GM18507 (cell line): ENCODE data around the gene MARCHF10.

Experiments used
- DNase-seq: peaks from one replicate; pipeline ENCODE4 v3.0.0; 2011; ENCODE audit warnings: low read depth; ENCODE audit not compliant: insufficient read length; ENCODE audit errors: extremely low spot score
- FAIRE-seq: peaks from 2 replicates; lab custom pipeline; 2011; peaks lifted over from hg19 to GRCh38; lab: Jason Lieb, UNC

MARCHF10 gene

DNA sequence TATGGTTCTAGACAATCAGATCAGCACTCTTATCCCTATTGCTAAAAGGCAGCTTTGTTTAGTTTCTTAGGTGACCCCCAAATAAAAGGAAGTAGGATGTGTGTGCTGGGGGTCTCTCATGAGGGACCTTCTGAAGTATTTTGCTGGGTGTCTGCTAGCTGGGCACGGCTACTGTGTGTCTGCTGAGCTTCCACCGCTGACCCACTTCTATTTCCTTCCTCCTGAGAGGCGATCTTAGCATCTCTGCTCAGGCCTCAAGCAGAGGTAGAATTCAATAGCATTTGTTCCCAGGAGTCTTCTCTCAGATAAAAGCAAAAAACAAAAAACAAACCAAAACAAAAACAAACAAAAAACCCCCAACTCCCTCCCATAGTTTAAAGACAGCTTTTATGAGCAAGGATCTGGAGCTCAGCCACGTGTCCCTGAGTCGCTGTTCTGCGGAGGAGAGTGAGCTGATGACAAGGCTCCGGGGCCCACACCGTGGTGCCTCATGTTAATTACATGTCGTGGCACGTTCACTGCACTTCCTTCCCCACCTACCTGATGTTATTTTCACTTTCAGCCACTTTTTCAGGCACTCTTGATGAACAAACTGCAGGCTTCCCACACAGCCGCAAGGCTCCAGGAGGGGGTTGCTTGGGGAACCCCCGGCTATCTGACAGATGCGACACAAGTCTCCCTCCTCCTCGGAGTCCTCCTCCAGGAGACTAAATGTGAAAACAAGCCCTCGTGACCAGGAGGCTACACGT is 83.5 kb downstream of the MARCHF10 start:
- FAIRE-seq (peak; percentile 99), DNase-seq (peak; percentile 58)

DNA sequence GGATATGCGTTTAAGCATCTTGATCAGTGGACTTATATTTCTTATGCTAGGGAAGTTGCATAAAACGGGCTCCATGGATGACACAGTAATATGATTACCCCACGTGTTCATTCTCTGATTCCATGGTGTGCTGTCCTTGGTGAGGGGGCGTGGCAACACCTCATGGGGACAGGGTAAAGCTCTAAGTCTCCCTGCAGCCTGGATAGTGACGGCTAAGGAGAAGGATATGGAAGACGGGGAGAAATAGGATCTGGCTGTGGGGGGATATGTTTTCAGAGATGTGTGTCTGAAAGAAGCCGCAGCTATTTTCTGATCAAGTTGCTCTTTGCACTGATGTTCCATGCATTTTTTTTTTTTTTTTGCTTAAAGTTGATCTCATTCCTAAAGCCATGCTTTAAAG is 84.3 kb downstream of the MARCHF10 start:
- FAIRE-seq (no peak), DNase-seq (no peak)

GRCh38 chr17:62722625-62723024 is 85.5 kb downstream of the MARCHF10 start:
- FAIRE-seq (no peak), DNase-seq (no peak)

DNA sequence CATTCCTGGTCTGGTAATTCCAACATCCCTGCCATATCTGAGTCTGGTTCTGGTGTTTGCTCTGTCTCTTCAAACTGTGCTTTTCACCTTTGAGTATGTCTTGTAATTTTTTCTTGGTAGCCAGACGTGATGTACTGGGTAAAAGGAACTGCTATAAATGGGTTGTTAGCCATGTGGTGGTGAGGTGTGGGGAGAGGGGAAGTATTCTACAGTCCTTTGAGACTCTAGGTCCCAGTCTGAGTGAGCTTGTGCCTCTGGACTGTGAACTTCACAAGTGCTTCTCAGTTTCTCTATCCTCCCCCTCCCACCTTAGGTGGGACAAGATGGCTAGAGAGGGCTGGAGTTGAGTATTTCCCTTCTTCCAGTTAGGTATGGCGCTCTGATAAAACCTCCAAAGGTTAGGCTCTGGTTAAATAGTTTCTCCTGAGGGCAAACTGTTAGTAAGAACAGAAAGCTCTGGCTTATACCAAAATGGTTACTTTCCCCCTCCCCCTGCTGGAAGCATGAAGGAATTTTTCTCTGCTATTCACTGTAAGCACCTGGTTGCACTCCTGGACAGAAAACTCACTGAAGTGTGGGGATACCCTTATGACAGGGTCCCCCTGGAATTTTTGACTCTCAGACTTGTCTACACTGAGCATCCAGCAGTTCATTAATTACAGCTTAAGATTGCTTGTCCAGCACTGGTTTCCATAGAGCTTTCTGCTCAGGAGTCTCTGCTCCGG is 87.8 kb downstream of the MARCHF10 start:
- FAIRE-seq (peak; percentile 39), DNase-seq (no peak)

DNA sequence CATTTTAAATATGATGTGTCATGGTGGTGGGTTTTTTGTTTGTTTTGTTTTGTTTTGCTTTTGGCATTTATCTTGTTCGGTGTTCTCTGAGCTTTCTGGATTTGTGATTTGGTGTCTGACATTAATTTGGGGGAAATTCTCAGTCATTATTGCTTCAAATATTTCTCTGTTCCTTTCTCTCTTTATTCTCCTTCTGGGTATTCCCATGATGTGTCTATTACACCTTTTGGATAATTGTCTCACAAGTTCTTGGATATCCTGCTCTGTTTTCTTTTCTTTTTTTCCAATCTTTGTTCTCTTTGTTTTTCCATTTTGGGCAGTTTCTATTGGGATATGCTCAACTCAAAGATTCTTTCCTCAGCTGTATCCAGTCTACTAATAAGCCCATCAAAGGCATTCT is 88.5 kb downstream of the MARCHF10 start:
- FAIRE-seq: no peak
- no peak for DNase-seq

- FAIRE-seq (no peak), DNase-seq (no peak)
Observed at GRCh38 chr17:62718429-62718828, 89.7 kb downstream of the MARCHF10 start.

GRCh38 chr17:62717889-62718288 is 90.2 kb downstream of the MARCHF10 start:
- DNase-seq: no peak
- no peak for FAIRE-seq

- DNase-seq (no peak), FAIRE-seq (no peak)
Observed at GRCh38 chr17:62717589-62717855, 90.6 kb downstream of the MARCHF10 start.

DNA sequence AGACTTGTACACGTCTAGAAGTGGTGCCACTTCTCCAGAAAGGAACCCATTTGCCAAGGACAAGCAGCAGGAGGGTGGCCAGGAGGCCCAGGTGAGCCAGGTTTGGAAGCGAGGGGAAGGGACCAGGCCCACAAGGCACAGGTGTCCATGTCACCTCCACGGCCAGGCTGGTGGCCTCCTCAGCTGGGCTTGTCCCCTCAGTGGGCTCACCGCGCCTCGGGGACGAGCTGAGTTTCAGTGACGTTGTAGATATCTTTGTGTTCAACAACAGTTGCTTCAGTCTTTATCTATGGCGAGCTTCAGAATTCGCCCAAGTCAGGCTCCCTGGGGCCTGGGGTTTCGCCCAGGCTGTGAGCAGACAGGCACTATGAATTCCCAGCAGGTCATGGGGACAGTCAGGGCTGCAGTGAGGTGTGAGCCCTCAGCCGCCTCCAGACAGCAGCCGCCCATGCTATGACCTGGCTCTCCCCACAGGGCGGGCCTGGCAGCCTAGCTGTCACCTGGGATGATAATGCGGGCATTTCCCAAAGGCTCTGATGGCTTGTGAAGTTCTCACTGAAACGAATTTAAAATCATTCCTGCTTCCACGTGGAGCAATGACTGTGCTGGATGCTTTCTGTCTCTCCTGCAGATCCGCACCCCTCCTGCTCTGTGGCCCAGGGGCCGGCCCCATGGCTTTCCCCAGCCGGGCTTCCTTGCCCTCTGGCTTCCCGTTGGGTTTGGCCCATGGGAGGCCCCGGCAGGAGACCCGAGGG is 91.1 kb downstream of the MARCHF10 start:
- DNase-seq (no peak), FAIRE-seq (no peak)

DNA sequence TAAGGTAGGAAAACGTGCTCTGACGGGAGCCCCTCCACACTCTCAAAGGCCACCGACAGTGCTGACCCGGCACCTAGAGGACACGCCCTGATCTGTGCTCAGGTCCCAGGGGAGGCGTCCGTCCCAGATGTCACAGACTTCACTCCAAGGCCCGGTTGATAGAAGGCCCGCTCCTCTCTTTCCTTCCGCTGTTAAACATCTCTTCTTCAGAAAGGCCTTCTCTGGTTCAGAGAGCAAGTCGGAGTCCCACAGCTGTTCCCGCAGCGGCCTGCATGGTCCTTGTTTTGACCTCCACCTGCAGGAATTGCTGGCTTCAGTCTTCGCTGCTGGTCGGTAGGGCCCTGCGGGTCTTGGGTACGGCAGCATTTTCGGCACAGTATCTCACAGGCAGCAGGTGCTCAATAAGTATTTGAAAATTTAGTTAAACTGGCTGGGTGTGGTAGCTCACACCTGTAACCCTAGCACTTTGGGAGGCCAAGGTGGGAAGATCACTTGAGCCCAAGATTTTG is 92.2 kb downstream of the MARCHF10 start:
- FAIRE-seq (no peak), DNase-seq (no peak)

GRCh38 chr17:62714016-62714777 is 93.9 kb downstream of the MARCHF10 start:
- DNase-seq (no peak), FAIRE-seq (no peak)

- FAIRE-seq (no peak), DNase-seq (no peak)
Observed at GRCh38 chr17:62713086-62713881, 94.8 kb downstream of the MARCHF10 start.

DNA sequence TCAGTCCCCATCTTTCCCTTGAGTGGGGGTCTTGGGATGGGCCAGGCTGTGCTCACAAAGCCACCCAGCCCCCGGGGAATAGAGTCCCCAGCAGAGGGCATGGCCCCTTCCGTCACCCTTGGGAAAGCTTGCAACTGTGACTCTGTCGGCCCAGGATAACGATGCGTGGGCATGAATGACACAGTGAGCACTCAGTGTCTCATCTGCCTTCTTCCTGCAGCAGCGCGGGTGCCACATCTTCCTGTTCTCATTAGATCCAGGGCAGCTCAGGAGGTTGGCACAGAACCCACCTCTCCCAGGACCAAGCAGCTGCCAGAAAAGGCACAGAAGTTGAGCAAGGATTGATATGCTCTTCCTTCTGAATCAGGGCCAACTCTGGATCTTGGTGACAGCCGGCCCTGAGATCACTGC is 95.9 kb downstream of the MARCHF10 start:
- FAIRE-seq: no peak
- DNase-seq: no peak

- FAIRE-seq (no peak), DNase-seq (no peak)
Observed at GRCh38 chr17:62708587-62708986, 99.5 kb downstream of the MARCHF10 start.

DNA sequence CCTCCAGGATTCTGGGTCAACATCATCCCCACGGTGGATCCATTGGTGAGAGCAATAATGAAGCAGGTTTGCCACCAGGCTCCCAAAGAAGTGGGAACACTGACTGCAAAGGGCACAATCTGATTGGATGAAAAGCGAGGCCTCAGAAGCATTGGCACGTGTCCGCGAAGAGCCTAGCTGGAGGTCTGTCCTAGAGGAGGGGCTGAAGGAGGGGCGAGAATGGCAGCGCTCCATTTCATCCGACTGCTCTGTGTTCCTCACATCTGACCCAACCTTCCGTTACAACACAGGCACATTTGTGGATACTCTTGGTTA is 100.7 kb downstream of the MARCHF10 start:
- no peak for FAIRE-seq
- no peak for DNase-seq

DNA sequence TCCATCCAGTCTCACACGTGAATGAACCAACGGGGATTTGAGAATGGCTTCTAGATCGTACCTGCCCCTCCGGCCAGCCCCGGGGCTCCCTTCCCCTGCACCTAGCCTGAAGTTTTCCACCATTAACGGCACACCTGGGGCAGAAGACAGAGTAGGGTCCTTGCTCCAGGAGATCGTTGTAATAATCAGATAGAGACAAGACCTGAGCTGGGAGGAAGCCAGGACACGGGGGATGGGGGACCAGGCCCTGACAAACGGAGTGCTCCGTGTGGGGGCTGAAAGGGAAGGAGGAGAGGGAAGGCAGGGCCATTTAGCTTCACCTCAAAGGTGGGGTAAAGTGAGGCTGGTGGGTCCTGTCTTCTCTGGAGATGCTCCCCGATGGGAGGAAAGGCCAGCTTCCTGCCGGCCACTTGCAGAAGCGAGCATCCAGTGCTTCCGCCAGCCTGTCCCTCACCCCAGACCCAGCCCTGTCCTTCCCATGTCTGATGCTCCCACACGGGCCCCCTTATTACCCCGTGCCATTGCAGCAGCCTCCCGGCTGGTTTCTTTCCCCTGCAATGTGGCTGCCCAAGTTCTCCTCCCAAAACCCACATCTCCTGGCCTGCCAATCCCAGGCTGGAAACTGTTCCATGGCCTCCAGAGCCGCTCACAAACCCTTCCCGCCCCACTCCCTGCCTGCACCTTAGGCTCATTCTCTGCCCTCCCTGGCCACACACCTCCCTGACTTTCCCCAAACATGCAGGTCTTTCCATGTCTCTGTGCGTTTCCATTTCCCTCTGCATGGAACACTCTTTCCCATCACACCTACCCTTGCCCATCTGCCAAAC is 101.3 kb downstream of the MARCHF10 start:
- no peak for FAIRE-seq
- DNase-seq: no peak

DNA sequence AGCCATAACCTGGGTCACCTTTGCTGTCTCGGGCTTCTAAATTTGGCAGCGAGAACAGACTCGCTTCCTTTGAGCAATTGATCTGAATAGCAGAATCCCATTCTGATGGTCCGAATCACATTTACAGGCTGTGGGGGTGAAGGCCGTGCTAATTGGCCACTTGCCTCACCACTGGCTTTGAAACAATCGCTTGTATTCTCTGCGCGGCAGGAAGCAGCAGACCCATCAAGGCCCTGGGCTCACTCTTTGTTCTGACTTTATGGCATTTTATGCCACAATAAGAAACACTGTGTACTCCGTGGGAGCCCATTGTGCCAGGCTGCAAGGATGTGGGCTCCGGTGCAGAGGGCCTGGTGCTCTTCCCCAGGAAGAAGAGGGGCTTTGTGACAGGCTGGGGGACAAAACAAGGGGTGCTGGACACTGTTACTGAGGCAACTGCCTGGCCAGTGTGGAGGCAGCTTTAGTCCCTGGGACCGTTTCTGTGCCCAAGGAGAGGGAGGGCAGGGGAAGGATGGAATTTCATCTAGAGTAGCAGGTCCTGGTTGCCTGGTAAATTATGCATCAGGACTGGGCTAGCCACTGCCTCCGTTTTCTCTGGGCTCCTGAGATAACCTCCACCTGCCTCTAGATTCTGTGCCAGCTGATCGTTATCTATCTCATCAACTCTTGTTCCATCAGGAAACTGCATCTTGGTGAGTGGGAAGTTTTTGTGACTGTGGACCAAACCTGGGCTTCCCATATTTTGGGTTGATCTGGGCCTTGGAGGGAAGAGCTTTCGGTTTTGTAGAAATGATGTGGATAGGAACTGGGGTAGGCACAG is 102.1 kb downstream of the MARCHF10 start:
- DNase-seq (no peak), FAIRE-seq (no peak)
